MM.1S (cell line): ENCODE results near the gene ORC3.

Source experiments
- DNase-seq: peaks from one replicate; pipeline ENCODE4 v3.0.0-alpha.2; 2015
- H2AFZ ChIP-seq: fragments of 300-600 bp; sonication (generic); 2 replicates; pipeline ENCODE4 v1.6.0; 2016; ENCODE audit warnings: antibody characterized with exemption, low read length
- H3F3A ChIP-seq: fragments of 300-600 bp; sonication (generic); 2 replicates; pipeline ENCODE4 v1.6.1; 2016; ENCODE audit warnings: mild to moderate bottlenecking, antibody characterized with exemption, low read length, moderate library complexity, mixed read lengths; ENCODE audit not compliant: insufficient read depth
- H3K27ac ChIP-seq: fragments of 300-600 bp; sonication (generic); 2 replicates; pipeline ENCODE4 v1.5.1; 2016; ENCODE audit warnings: mild to moderate bottlenecking, low read length
- H3K27me3 ChIP-seq: fragments of 300-600 bp; sonication (generic); replicated peaks from 2 replicates; pipeline ENCODE4 v1.6.0; 2016; ENCODE audit warnings: low read length; ENCODE audit not compliant: insufficient read depth
- H3K36me3 ChIP-seq: fragments of 300-600 bp; sonication (generic); replicated peaks from 2 replicates; pipeline ENCODE4 v1.6.1; 2016; ENCODE audit warnings: mild to moderate bottlenecking, low read length, mixed read lengths; ENCODE audit not compliant: insufficient read depth
- H3K4me1 ChIP-seq: fragments of 300-600 bp; sonication (generic); 2 replicates; pipeline ENCODE4 v1.6.1; 2016; ENCODE audit warnings: low read length, mixed read lengths
- H3K4me2 ChIP-seq: fragments of 300-600 bp; sonication (generic); 2 replicates; pipeline ENCODE4 v1.6.0; 2016; ENCODE audit warnings: low read depth, low read length
- H3K4me3 ChIP-seq: fragments of 300-600 bp; sonication (generic); 2 replicates; pipeline ENCODE4 v1.5.1; 2016; ENCODE audit warnings: low read length, mixed read lengths
- H3K79me2 ChIP-seq: fragments of 300-600 bp; sonication (generic); 2 replicates; pipeline ENCODE4 v1.6.1; 2016; ENCODE audit warnings: mixed run types, low read length, mixed read lengths
- H3K9ac ChIP-seq: fragments of 300-600 bp; sonication (generic); 2 replicates; pipeline ENCODE4 v1.6.1; 2016; ENCODE audit warnings: low read length, mixed read lengths
- H3K9me2 ChIP-seq: fragments of 300-600 bp; sonication (generic); replicated peaks from 2 replicates; pipeline ENCODE4 v1.6.1; 2016; ENCODE audit warnings: mild to moderate bottlenecking, low read length, mixed read lengths; ENCODE audit not compliant: insufficient read depth
- H3K9me3 ChIP-seq: fragments of 300-600 bp; sonication (generic); replicated peaks from 2 replicates; pipeline ENCODE4 v1.6.1; 2016; ENCODE audit warnings: mild to moderate bottlenecking, low read length, mixed read lengths; ENCODE audit not compliant: insufficient read depth
- H4K20me1 ChIP-seq: fragments of 300-600 bp; sonication (generic); 2 replicates; pipeline ENCODE4 v1.6.1; 2016; ENCODE audit warnings: mild to moderate bottlenecking, low read length, moderate library complexity, mixed read lengths; ENCODE audit not compliant: insufficient read depth
- EZH2 ChIP-seq: fragments of 300-600 bp; sonication (generic); optimal IDR thresholded peaks from 2 replicates; pipeline ENCODE3; 2017; ENCODE audit warnings: low read depth, mild to moderate bottlenecking, antibody characterized with exemption, low read length, mixed read lengths
- EZH2phosphoT487 ChIP-seq: fragments of 300-600 bp; sonication (generic); IDR thresholded peaks from 2 replicates; pipeline ENCODE4 v1.6.1; 2018; ENCODE audit warnings: antibody characterized with exemption, low read length
- TF ChIP-seq, protein P1 (sequence below): fragments of 300-600 bp; sonication (generic); IDR thresholded peaks from 2 replicates; pipeline ENCODE4 v1.5.1; 2016; ENCODE audit warnings: antibody characterized with exemption, low read length, mixed read lengths

The ORC3 gene

GRCh38 chr6:87667032-87667431, 77.1 kb downstream of the ORC3 start:
- no peaks in the 10 kb centered on the region for H3K27me3 ChIP-seq
- H3K27ac ChIP-seq: no peak overlapping the region
- no peaks in the 10 kb centered on the region for H3K9me3 ChIP-seq
- H3K36me3 ChIP-seq: peaks cover 3% of the 10 kb centered on the region
- H3K9me2 ChIP-seq: no peaks in the 10 kb centered on the region
- H3F3A ChIP-seq: no peaks in the 10 kb centered on the region
- H4K20me1 ChIP-seq: no peaks in the 10 kb centered on the region
- no peak overlapping the region for H3K4me3 ChIP-seq
- H3K9ac ChIP-seq: no peak overlapping the region
- no peaks in the 10 kb centered on the region for H3K79me2 ChIP-seq
- no peak for DNase-seq
- no peak overlapping the region for H3K4me2 ChIP-seq
- no peak overlapping the region for H2AFZ ChIP-seq
- no peak for TF ChIP-seq EZH2phosphoT487
- TF ChIP-seq EZH2: no peak
- TF ChIP-seq, protein P1, sequence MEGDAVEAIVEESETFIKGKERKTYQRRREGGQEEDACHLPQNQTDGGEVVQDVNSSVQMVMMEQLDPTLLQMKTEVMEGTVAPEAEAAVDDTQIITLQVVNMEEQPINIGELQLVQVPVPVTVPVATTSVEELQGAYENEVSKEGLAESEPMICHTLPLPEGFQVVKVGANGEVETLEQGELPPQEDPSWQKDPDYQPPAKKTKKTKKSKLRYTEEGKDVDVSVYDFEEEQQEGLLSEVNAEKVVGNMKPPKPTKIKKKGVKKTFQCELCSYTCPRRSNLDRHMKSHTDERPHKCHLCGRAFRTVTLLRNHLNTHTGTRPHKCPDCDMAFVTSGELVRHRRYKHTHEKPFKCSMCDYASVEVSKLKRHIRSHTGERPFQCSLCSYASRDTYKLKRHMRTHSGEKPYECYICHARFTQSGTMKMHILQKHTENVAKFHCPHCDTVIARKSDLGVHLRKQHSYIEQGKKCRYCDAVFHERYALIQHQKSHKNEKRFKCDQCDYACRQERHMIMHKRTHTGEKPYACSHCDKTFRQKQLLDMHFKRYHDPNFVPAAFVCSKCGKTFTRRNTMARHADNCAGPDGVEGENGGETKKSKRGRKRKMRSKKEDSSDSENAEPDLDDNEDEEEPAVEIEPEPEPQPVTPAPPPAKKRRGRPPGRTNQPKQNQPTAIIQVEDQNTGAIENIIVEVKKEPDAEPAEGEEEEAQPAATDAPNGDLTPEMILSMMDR: no peak
- peaks cover 11% of the 10 kb centered on the region; the same call in 1 of the 2 replicates for H3K4me1 ChIP-seq

DNA sequence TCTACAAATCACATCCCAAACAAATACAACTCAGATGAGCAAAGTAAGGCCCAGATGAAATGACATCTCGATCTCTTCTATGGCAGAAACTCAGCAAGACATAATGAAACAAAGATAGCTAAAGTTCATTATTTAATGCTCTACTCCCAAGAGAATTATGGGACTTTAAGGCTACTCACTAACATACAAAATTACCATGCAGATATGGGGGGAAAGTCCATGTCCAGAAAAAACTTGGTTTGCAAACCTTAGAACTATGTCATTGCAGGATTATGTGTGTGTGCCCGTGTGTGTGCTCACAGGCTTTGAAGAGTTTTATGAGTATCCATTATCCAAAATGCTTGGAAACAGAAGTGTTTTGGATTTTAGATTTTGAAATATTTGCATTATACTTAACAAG, 78.1 kb downstream of the ORC3 start:
- Histone ChIP-seq H3K4me3 (no peak overlapping the region), H3K79me2 (no peaks in the 10 kb centered on the region), H3K9ac (no peak overlapping the region), H3K4me1 (peaks cover 11% of the 10 kb centered on the region; the same call in 1 of the 2 replicates), H3F3A (no peaks in the 10 kb centered on the region), H3K9me2 (no peaks in the 10 kb centered on the region), H2AFZ (no peak overlapping the region), H3K27ac (no peak overlapping the region), H4K20me1 (no peaks in the 10 kb centered on the region), H3K27me3 (no peaks in the 10 kb centered on the region), H3K4me2 (no peak overlapping the region), H3K36me3 (peaks cover 3% of the 10 kb centered on the region), H3K9me3 (no peaks in the 10 kb centered on the region)
- no peak for TF ChIP-seq EZH2
- TF ChIP-seq, protein P1: no peak
- TF ChIP-seq EZH2phosphoT487: no peak
- no peak for DNase-seq

GRCh38 chr6:87669051-87669450, 79.1 kb downstream of the ORC3 start:
- DNase-seq: peak; percentile 63
- Histone ChIP-seq H3K4me2 (no peak overlapping the region), H2AFZ (no peak overlapping the region), H3K27ac (peak overlapping the region; percentile 9; the same call in 1 of the 2 replicates), H3F3A (no peaks in the 10 kb centered on the region), H3K27me3 (no peaks in the 10 kb centered on the region), H3K36me3 (peaks cover 3% of the 10 kb centered on the region), H3K79me2 (no peaks in the 10 kb centered on the region), H4K20me1 (no peaks in the 10 kb centered on the region), H3K9me2 (no peaks in the 10 kb centered on the region), H3K4me1 (peaks cover 11% of the 10 kb centered on the region; the same call in 1 of the 2 replicates), H3K9ac (no peak overlapping the region), H3K9me3 (no peaks in the 10 kb centered on the region), H3K4me3 (no peak overlapping the region)
- TF ChIP-seq EZH2phosphoT487 (no peak), EZH2 (no peak)
- TF ChIP-seq, protein P1: no peak
